GM12875 (cell line): ENCODE results near the gene LAMB3.

Source experiments
- H3K4me3 ChIP-seq: one replicate; pipeline ENCODE4 v1.5.1; 2011; ENCODE audit warnings: low read depth, low read length, control low read depth
- TF ChIP-seq, protein P1 (sequence below): IDR thresholded peaks from 2 replicates; pipeline ENCODE4 v1.5.1; 2011; ENCODE audit warnings: low read depth, mild to moderate bottlenecking, control low read depth, inconsistent platforms, low read length, moderate library complexity, borderline replicate concordance; ENCODE audit not compliant: insufficient read depth

Gene LAMB3

DNA sequence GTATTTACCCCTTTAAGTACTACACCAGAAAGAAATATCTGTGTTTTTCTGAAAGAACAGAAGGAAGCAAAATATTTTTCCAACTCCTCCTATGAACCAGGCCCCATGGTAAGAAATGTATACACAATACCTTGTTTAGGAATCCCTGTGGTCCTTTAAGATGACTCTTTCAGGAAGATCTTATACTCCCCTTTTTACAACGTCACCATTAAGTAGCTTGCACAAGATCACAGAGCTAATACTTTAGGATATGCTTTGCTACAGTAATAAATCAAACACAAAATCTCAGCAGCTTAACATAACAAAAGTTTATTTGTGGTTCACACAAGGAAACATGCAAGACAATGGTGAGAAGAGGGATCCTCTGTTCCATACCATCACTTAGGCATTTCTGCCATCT, 8.8 kb upstream of the LAMB3 start:
- TF ChIP-seq, protein P1, sequence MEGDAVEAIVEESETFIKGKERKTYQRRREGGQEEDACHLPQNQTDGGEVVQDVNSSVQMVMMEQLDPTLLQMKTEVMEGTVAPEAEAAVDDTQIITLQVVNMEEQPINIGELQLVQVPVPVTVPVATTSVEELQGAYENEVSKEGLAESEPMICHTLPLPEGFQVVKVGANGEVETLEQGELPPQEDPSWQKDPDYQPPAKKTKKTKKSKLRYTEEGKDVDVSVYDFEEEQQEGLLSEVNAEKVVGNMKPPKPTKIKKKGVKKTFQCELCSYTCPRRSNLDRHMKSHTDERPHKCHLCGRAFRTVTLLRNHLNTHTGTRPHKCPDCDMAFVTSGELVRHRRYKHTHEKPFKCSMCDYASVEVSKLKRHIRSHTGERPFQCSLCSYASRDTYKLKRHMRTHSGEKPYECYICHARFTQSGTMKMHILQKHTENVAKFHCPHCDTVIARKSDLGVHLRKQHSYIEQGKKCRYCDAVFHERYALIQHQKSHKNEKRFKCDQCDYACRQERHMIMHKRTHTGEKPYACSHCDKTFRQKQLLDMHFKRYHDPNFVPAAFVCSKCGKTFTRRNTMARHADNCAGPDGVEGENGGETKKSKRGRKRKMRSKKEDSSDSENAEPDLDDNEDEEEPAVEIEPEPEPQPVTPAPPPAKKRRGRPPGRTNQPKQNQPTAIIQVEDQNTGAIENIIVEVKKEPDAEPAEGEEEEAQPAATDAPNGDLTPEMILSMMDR, result no peak
- no peak overlapping the region for H3K4me3 ChIP-seq

DNA sequence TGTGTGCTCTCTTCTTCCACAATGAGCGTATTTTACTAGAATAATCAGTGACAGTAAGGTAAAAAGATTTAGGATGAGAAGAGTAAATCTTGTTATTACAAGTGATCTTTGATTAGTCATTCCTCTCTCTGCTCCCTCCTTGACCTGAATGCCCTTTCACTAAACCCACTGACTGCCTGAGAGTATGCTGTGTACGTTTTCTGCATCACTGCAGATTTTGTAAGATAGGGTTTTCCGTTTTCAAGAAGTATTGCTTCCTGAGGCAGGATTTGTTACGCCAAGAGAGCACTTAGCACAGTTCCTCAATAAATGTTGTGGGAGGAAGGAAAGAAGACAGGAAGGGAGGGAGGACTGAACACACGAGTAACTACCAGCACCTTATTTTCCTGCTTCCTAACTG, 7.7 kb upstream of the LAMB3 start:
- TF ChIP-seq, protein P1, result no peak
- no peak overlapping the region for H3K4me3 ChIP-seq

DNA sequence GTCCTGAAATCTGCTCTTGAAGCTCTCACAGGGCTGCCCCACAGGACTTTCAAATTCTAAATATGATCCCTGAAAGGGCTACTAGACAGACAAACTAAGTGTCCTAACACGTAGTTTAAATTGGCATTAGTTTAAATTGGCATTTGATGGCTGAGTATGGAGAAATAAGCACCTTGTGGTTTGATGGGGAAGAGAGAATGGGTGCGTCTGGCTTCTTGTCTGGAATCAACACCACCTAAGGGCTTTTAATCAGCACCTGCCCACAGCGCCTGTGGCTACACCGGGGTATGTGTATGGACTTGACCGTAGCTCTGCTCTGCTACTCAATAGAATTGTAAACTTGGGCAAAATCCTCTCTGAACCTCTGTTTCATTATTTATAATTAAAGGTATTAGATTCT, 5.7 kb upstream of the LAMB3 start:
- TF ChIP-seq, protein P1, result no peak

DNA sequence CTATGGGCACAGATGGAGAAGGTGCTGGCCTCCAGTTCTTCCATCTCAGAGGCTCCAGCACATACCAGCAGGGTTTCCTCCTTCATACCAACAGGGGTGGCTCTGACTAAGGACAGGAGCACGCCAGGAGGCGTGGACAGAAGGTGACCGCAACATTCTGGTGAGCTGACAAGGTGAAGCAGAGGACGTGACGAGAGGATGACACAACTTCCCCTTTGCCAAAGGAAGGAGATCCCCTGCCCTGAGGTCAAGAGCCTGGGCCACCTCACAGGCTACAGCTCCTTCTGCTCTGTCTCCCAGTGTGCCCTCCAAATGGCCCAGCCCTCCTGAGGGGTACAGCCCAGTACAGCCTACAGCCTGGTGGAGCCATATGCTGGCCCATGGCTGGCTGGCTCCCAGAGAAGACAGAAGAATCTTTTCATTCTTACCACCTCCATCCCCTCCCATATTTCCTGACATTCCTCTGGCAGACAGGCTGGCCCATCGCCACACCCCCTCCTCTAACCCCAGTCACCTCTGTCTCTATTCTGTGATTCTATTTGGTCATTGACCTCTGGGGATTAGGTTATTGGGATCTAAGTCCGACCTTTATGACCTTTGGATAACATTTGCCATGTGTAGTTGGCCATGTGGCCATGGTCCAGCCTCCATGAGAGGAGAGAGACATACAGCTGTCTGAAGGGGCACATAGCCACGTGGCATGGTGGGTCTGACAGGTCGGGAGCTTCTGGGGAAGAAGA, 5.1 kb upstream of the LAMB3 start:
- no peak overlapping the region for H3K4me3 ChIP-seq
- TF ChIP-seq, protein P1, result no peak

More for the DNA sequence above, 5.7 kb upstream of the LAMB3 start:
- no peak overlapping the region for H3K4me3 ChIP-seq

DNA sequence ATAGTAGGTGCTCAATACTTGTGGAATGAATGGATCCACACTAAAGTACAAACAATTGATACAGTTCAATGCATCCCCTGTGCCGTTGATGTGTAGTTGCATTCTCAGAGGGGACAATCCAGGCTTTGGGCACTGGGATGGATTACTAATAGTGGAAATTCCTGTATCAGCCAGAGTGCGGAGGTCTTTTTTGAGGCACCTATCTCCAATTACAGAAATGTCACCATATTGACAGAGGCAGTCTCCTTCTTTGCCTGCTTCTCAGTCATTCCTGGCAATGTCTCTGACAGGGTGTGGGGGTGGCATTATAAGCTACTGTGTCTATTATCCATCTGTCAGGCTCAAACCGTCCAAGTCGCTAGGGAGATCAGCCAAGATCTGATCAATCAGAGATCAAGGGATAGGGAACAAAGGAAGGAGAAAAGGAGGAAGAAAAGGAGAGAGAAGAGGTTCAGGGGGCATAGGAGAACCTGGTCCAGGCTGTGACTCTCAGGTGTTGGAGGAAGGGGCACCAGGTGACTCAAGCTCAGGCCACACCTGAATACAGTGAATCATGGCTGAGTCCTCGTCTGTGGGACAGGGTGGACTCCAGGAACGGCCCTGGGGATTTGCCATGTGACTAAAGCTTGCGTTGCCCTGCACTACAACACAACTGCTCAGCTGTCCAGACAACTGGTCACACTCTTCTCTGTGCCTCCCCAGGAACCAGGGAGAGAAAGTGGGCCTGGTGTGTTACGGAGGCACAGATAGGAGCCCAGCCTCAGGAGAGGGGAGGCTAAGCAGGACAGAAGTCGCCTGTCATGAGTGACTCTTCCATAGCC, 3.4 kb upstream of the LAMB3 start:
- TF ChIP-seq, protein P1, result no peak
- no peak overlapping the region for H3K4me3 ChIP-seq

DNA sequence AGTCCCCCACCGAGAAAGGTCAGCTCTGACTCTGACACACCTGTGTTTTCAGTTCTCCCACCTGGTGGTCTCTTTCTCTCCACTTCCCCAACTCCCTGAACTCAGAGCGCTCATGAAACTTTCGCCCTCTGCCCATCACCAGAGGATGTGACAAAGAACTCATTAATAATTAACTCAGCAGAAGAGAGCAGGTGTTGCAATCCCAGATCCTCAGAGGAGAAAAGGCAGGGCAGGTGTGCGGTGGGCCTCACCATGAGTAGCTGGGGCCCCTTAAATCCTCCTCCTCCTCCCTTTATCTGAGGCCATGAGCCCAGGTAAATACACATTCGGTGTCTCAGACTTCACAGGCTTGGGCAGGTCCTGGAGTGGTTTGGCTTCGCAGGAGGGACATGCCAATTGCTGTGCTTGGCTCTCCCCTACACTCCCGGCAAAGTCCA, 1.7 kb upstream of the LAMB3 start:
- TF ChIP-seq, protein P1, result no peak
- no peak overlapping the region for H3K4me3 ChIP-seq
